HG03457 (cell line): ENCODE results near the gene ZNF154.
A peak's percentile ranks its signal among the peaks of the same experiment; 100 is the strongest.
"Not testable (repeated sequence)": the region's sequence is repeated elsewhere in the genome, so short reads cannot be mapped to it uniquely, and the experiment has no call there.

Experiments
- ATAC-seq: cut with Tn5 transposase; IDR thresholded peaks from one replicate; pipeline ENCODE4 v1.9.1; 2021; ENCODE audit warnings: moderate number of reproducible peaks; ENCODE audit not compliant: unreplicated experiment

The ZNF154 gene

DNA sequence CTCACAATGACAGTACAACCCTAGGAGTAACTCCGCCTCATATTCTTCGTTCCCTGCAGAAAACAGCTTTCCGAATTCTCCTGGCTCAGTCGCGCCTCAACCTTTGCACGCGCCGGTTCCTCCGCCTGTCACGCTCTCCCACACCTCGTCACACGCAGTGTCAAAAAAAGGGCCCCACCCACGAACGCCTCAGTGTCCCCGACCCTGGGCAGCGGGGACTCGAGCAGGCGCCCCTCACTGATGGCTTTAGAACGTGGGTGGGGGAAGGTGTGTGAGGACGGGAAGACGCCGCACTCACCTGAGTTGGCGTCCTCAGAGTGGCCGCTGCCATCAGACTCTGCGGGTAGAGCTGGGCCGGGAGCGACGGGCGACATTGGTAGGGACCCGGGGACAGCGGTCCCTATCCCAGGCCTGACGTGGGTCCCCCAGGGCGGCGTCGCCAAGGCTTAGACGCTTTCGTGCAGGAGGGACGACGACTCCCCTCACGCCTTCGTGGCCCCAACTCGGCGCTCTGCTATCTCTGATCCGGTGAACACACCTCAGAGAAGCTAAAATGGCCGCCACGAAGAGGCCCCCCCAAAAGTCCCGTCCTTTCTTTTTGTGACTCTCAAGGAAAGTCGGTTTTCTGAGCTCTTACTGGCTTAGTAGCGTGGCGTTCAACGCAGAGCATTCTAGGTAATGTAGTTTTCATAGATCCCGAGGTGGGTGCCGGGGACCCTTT, at the start of gene ZNF154:
Gene ZNF154 (minus strand): TSS at position 564 of the 721 bp plus-strand sequence. CDS start 233 bp downstream, at position 331.
- ATAC-seq: no peak

GRCh38 chr19:57757941-57758340, 48.9 kb upstream of the ZNF154 start:
- no peak for ATAC-seq

- no peak for ATAC-seq
Measured at GRCh38 chr19:57755031-57755430, 46.0 kb upstream of the ZNF154 start.

DNA sequence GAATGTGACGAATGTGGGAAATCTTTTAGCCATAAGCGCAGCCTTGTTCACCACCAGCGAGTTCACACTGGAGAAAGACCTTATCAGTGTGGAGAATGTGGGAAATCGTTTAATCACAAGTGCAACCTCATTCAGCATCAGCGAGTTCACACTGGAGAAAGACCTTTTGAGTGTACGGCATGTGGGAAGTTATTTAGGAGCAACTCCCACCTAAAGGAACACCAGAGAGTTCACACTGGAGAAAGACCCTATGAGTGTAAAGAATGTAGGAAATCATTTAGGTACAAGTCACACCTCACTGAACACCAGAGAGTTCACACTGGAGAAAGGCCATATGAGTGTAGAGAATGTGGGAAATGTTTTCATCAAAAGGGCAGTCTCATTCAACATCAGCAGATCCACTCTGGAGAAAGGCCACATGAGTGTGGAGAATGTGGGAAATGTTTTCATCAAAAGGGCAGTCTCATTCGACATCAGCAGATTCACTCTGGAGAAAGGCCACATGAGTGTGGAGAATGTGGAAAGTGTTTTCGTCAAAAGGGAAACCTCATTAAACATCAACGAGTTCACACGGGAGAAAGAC, 45.2 kb upstream of the ZNF154 start:
- no peak for ATAC-seq

DNA sequence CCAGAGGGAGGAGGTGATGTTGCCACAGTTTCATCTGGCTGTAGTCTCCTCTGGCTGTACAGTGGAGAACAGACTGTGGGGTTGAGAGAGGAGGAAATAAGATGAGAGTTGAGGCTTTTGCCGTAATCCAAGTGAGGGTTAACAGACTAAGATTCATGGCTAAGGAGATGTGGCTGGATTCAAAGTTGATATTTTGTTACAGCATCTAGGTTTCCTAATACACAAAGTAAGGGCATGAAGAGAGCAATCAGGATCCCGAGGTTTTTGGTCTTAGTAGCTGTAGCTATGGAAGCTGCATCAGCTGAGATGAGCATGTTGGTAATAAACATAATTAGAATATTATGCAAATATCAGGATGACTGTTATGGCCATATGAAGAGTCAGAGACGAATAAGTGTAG, 39.0 kb upstream of the ZNF154 start:
- no peak for ATAC-seq

DNA sequence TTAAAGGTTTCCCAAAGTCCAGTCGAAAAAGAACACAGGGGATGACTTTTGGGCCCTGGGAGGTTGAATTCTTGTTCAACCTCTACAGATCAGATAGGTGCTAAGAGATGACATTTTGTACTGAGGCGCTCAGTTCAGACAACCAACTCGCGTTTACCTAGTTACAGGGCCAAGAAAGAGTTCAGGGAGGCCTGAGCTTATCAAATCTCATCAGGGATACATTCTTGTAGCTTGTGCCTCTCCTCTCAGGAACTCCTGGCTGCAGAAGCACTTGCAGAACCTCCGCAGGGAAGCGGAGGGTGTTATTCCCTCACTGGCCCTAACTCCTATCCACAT, 38.4 kb upstream of the ZNF154 start:
- no peak for ATAC-seq

- ATAC-seq: peak; percentile 95
Measured at GRCh38 chr19:57746580-57747471, 37.8 kb upstream of the ZNF154 start, which contains the start of gene ZNF776. Gene ZNF776, plus strand, starts transcription at chr19:57746815. Its CDS starts 244 bp downstream, at chr19:57747059.

DNA sequence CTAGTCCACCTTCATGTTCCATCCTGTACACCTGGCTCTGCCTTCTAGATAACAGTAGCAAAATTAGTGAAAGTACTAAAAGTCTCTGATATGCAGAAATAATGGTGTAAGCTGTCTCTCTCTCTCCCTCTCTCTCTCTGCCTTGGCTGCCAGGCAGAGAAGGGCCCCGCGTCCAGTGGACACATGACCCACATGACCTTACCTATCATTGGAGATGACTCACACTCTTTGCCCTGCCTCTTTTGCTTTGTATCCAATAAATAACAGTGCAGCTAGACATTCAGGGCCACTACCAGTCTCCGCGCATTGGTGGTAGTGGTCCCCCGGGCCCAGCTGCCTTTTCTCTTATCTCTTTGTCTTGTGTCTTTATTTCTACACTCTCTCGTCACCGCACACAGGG, 29.8 kb upstream of the ZNF154 start:
- ATAC-seq: not testable (repeated sequence)

- not testable (repeated sequence) for ATAC-seq
Measured at GRCh38 chr19:57738320-57738719, 29.3 kb upstream of the ZNF154 start.

- ATAC-seq: no peak
Measured at GRCh38 chr19:57720878-57721277, 11.9 kb upstream of the ZNF154 start.

DNA sequence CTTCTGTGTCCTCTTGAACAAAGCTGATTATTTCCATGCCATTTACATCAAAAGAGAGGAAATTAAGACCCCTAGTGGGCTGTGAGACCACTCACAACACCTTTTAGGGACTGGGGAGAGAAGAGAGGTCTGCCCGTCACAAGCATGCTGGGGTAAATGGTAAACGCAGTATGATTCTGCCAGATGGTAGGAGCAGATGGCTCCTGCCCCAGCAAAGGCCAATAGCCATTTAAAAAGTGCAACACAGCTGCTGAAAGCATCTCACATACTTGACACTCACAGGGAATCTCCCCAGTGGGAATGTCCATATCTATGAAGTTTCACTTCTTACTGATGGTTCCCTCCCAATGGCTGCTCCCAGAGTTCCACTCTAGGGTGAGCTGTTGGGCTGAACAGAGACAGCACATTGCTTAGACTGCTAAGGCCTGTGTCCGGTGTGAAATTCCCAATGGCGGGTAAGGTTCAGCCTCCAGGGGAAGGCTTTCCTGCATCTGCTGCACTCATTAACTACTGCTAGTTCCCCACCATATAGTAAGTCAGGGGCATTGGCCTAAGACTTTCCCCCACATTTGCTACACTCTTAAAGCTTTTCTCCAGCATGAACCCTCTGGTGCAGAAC, 11.0 kb upstream of the ZNF154 start:
- ATAC-seq: no peak

GRCh38 chr19:57719424-57719823, 10.4 kb upstream of the ZNF154 start:
- no peak for ATAC-seq

DNA sequence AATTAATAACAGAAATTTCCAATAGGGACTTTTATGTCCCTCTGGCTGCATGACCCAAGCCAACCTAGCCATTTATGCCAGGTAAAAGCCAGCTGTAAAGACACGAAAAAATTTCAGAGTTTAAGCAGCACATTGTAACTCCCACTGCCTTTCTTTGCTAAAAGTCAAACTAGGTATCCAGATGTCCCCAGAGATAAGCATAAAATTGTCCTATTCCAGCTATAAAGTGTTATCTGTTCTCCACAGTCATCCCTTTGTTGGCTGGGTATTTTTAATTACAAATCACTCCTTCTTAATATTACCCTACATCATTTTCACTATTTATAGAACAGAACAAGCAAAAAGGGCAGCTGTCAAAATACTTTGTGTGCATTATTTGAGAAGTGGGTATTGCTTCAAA, 3.2 kb upstream of the ZNF154 start:
- ATAC-seq: no peak

DNA sequence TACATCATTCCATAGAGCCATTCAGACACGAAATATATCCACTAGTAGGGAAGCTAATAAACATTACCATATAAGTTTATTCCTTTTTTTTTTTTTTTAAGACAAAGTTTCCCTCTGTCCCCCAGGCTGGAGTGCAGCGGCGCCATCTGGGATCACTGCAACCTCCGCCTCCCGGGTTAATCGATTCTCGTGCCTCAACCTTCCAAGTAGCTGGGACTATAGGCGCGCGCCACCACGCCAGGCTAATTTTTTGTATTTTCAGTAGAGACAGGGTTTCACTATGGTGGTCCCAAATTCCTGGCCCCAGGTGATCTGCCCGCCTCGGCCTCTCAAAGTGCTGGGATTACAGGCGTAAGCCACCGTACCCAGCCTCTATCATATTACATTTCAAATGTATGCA, 612 bp upstream of the ZNF154 start:
- no peak for ATAC-seq

DNA sequence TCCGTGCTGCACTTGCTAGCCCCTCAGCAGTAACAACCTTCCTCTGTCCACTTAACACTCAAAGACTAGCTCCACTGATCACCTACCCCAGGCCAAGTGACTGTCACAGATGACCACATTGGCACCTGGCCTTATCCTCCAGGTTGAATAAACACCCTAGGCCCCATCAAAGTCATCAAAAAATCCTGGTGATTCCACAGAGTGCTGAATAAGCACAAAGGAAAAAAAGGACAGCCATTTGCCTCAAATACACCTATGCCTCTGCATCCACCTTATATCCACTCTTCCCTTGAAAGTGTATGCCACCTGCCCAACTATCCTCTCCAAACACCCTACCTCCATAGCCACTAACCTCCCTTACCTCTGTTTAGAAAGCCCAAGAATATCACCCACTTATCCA, 2.7 kb downstream of the ZNF154 start:
- no peak for ATAC-seq

GRCh38 chr19:57701625-57702024, 7.4 kb downstream of the ZNF154 start:
- no peak for ATAC-seq

- ATAC-seq: no peak
Measured at GRCh38 chr19:57689750-57690149, 19.3 kb downstream of the ZNF154 start.

DNA sequence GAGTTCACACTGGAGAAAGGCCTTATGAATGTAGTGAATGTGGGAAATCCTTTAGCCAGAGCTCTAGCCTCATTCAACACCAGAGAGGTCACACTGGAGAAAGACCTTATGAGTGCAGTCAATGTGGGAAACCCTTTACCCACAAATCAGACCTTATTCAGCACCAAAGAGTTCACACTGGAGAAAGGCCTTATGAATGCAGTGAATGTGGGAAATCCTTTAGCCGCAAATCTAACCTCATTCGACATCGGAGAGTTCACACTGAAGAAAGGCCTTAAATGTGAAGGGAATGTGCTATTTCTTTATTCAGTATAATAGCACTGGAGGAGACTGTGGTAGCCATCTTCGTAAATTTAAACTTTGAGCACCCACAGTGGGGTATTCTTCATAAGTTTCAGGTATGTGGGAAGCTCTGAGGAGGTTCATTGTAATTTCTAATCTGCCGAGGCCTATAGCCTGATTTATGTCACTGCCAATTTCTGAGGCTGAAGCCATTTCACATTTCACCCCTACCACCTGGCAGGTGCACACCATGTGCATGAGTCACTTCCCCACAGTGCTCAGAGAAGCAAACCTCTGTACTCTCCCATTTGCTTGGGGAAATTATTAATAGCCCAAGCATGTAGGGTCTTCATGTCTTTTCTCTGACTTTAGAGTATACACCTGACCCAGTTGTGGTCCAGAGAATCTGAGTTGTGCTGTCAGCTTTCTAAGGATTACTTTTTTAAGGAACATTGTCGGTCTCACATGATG, 20.8 kb downstream of the ZNF154 start:
- ATAC-seq: no peak

DNA sequence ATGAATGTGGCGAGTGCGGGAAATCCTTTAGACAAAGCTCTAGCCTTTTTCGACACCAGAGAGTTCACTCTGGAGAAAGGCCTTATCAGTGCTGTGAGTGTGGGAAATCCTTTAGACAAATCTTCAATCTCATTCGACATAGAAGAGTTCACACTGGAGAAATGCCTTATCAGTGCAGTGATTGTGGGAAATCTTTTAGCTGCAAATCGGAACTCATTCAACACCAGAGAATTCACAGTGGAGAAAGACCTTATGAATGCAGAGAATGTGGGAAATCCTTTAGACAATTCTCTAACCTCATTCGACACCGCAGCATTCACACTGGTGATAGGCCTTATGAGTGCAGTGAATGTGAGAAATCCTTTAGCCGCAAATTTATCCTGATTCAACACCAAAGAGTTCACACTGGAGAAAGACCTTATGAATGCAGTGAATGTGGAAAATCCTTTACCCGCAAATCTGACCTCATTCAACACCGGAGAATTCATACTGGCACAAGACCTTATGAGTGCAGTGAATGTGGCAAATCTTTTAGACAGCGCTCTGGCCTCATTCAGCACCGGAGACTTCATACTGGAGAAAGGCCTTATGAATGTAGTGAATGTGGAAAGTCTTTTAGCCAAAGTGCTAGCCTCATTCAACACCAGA, 21.5 kb downstream of the ZNF154 start:
- ATAC-seq: no peak

GRCh38 chr19:57686727-57687126, 22.3 kb downstream of the ZNF154 start:
- ATAC-seq: no peak
